SK-N-SH (cell line): ENCODE results near the gene RAI1. TPM values are rescaled to one million over a fixed set of nuclear protein-coding genes. Genes with fewer than 3 reads are reported as not detected.

Source experiments
- CTCF ChIA-PET: fragments of 300-600, 350-600 bp; formaldehyde crosslinking; extraction: SDS; loops from one replicate; lab custom pipeline; 2021; lab: Yijun Ruan, JAX
- POLR2A ChIA-PET: fragments of 350-600 bp; sonication (Branson Sonifier 250); formaldehyde crosslinking; extraction: SDS; loops from one replicate; lab custom pipeline; 2020; ENCODE audit warnings: antibody characterized with exemption, inconsistent platforms; lab: Yijun Ruan, JAX
- DNase-seq: peaks from one replicate; pipeline ENCODE4 v3.0.0; 2012
- H2AFZ ChIP-seq: fragments of 200-600 bp; sonication (generic); 2 replicates; pipeline ENCODE4 v1.8.1; 2016; ENCODE audit warnings: antibody characterized with exemption, mild to moderate bottlenecking, low read depth
- H3F3A ChIP-seq: fragments of 200-600 bp; sonication (generic); replicated peaks from 2 replicates; pipeline ENCODE3; 2016; ENCODE audit warnings: antibody characterized with exemption, mild to moderate bottlenecking; ENCODE audit not compliant: insufficient read depth
- H3K27ac ChIP-seq, 2 experiments: fragments of 200-500 bp in 1 of 2; fragments of 200-600 bp in 1 of 2; sonication (Bioruptor generic) in 1 of 2; sonication (generic), shearing (Covaris generic) in 1 of 2; 2 replicates each; pipeline versions ENCODE4 v1.5.1 to v1.6.1; 2014 to 2016; ENCODE audit warnings: low read depth in 2 of 2, inconsistent platforms in 1 of 2, low read length in 1 of 2, mild to moderate bottlenecking in 1 of 2, mixed read lengths in 1 of 2
- H3K27me3 ChIP-seq: fragments of 200-600 bp; sonication (generic), shearing (Covaris generic); 2 replicates; pipeline ENCODE4 v1.6.1; 2016; ENCODE audit warnings: mixed run types; ENCODE audit not compliant: insufficient read depth
- H3K36me3 ChIP-seq, 2 experiments: fragments of 200-500 bp in 1 of 2; fragments of 200-600 bp in 1 of 2; sonication (Bioruptor generic) in 1 of 2; sonication (generic) in 1 of 2; replicated peaks in 1 of 2; 2 replicates each; pipeline versions ENCODE3 to v1.5.1; 2014 to 2016; ENCODE audit warnings: low read length in 1 of 2, mild to moderate bottlenecking in 1 of 2; ENCODE audit not compliant: insufficient read depth in 2 of 2, control insufficient read depth in 1 of 2
- H3K4me1 ChIP-seq, 2 experiments: fragments of 200-500 bp in 1 of 2; fragments of 200-600 bp in 1 of 2; sonication (Bioruptor generic) in 1 of 2; sonication (generic), shearing (Covaris generic) in 1 of 2; 2 replicates each; pipeline versions ENCODE4 v1.5.1 to v1.6.1; 2014 to 2016; ENCODE audit warnings: low read depth in 1 of 2, low read length in 1 of 2, mixed run types in 1 of 2; ENCODE audit not compliant: insufficient read depth in 2 of 2, control insufficient read depth in 1 of 2
- H3K4me2 ChIP-seq: fragments of 200-600 bp; sonication (generic), shearing (Covaris generic); 2 replicates; pipeline ENCODE4 v1.6.1; 2017; ENCODE audit warnings: mixed run types
- H3K4me3 ChIP-seq, 2 experiments: fragments of 200-500 bp in 1 of 2; fragments of 200-600 bp in 1 of 2; sonication (Bioruptor generic) in 1 of 2; sonication (generic), shearing (Covaris generic) in 1 of 2; 2 replicates each; pipeline versions ENCODE4 v1.5.1 to v1.8.1; 2014 to 2016; ENCODE audit warnings: low read depth in 2 of 2, inconsistent platforms in 1 of 2, low read length in 1 of 2, mild to moderate bottlenecking in 1 of 2, mixed read lengths in 1 of 2, moderate library complexity in 1 of 2
- H3K79me2 ChIP-seq: fragments of 200-600 bp; sonication (generic); 2 replicates; pipeline ENCODE4 v1.8.1; 2017; ENCODE audit warnings: mild to moderate bottlenecking; ENCODE audit not compliant: insufficient read depth
- H3K9ac ChIP-seq: fragments of 200-600 bp; sonication (generic); 2 replicates; pipeline ENCODE4 v1.6.1; 2017; ENCODE audit warnings: mixed run types
- H3K9me2 ChIP-seq: fragments of 200-600 bp; sonication (generic); 2 replicates; pipeline ENCODE4 v1.6.1; 2017; ENCODE audit warnings: mixed run types
- H3K9me3 ChIP-seq: fragments of 200-600 bp; sonication (generic); 2 replicates; pipeline ENCODE4 v1.6.1; 2017; ENCODE audit warnings: mixed run types, mild to moderate bottlenecking, moderate library complexity
- H4K20me1 ChIP-seq: fragments of 200-600 bp; sonication (generic); 2 replicates; pipeline ENCODE4 v1.6.1; 2017; ENCODE audit warnings: mild to moderate bottlenecking, mixed run types; ENCODE audit not compliant: insufficient read depth
- EP300 ChIP-seq, 2 experiments: IDR thresholded peaks; 2 replicates each; pipeline versions ENCODE4 v1.4.0 to v1.6.1; 2012; ENCODE audit warnings: borderline replicate concordance in 1 of 2, low read depth in 1 of 2, low read length in 1 of 2
- GABPA ChIP-seq: IDR thresholded peaks from 2 replicates; pipeline ENCODE4 v1.4.0; 2012; ENCODE audit warnings: low read depth, mild to moderate bottlenecking
- MAX ChIP-seq: IDR thresholded peaks from 2 replicates; pipeline ENCODE4 v1.4.0; 2012; ENCODE audit warnings: low read depth
- MXI1 ChIP-seq: IDR thresholded peaks from 2 replicates; pipeline ENCODE4 v1.6.1; 2012; ENCODE audit warnings: mild to moderate bottlenecking, low read depth, low read length, improper control_type of control experiment
- RCOR1 ChIP-seq: fragments of 150-350 bp; IDR thresholded peaks from 2 replicates; pipeline ENCODE4 v1.6.1; 2017; ENCODE audit warnings: antibody characterized with exemption, low read length
- RFX5 ChIP-seq: IDR thresholded peaks from 2 replicates; pipeline ENCODE4 v1.6.1; 2012; ENCODE audit warnings: mild to moderate bottlenecking, improper control_type of control experiment, low read length
- RXRA ChIP-seq: IDR thresholded peaks from 2 replicates; pipeline ENCODE4 v1.4.0; 2012; ENCODE audit warnings: low read depth, mild to moderate bottlenecking, borderline replicate concordance
- TAF1 ChIP-seq: IDR thresholded peaks from 2 replicates; pipeline ENCODE4 v1.6.1; 2012; ENCODE audit warnings: low read depth, mild to moderate bottlenecking, low read length, moderate library complexity, borderline replicate concordance
- WGBS: methylation state at CpG from one replicate; pipeline ENCODE4 v1.1.6; 2017; ENCODE audit warnings: low lambda C conversion rate; 5-methylcytosine and 5-hydroxymethylcytosine counted together
- polyA plus RNA-seq, 3 experiments: library from polyadenylated mRNA; depleted of rRNA; stranded (reverse); fragments of >200 nt; gene quantifications; 2 replicates each; pipeline ENCODE4 v1.2.3, GENCODE V29; 2012

RAI1 gene
- polyA plus RNA-seq, 1 of the 3 experiments (the other 2 are of a cell fraction) = 4.7 TPM

GRCh38 chr17:17822616-17823015 lies 141.4 kb downstream of the RAI1 start:
- Histone ChIP-seq H4K20me1 (peaks cover 7% of the 10 kb centered on the region; the same call in 1 of the 2 replicates), H3K4me2 (peak overlapping the region; percentile 69; the same call in 1 of the 2 replicates), H3F3A (peaks cover 12% of the 10 kb centered on the region), H2AFZ (no peak overlapping the region), H3K9me2 (no peaks in the 10 kb centered on the region), H3K9ac (no peak overlapping the region), H3K4me3 (peak overlapping the region in 1 of 2 experiments; percentile 49; a peak in 2 of 4 replicates), H3K9me3 (no peaks in the 10 kb centered on the region), H3K27me3 (no peaks in the 10 kb centered on the region), H3K79me2 (no peaks in the 10 kb centered on the region), H3K27ac (peak overlapping the region in 1 of 2 experiments; percentile 86; a peak in 2 of 4 replicates), H3K36me3 (peaks cover 0 to 17% of the 10 kb centered on the region in 2 experiments), H3K4me1 (peaks cover 40 to 94% of the 10 kb centered on the region in 2 experiments)
- 100% methylated on average over 3 of the region's 3 CpGs for WGBS
- ChIA-PET POLR2A (interaction anchor here (1.2 to 1.4 kb wide), 2 partner anchors 8 to 14 kb away, joined by 5 to 8 read pairs; partner anchors contain the start of gene SREBF1), CTCF (interaction anchor here (1.1 to 5.6 kb wide), 3 partner anchors 10 to 91 kb away, joined by 3 to 32 read pairs (median 32); no protein-coding TSS in a partner anchor)
- TF ChIP-seq MXI1 (no peak), MAX (no peak)
- DNase-seq = no peak

- Histone ChIP-seq H3K4me1 (peaks cover 40 to 94% of the 10 kb centered on the region in 2 experiments), H3K4me3 (peak overlapping the region; percentile 49 to 57), H4K20me1 (peaks cover 7% of the 10 kb centered on the region; the same call in 1 of the 2 replicates), H3K9ac (peak overlapping the region; percentile 43), H3K9me3 (no peaks in the 10 kb centered on the region), H3K27me3 (no peaks in the 10 kb centered on the region), H3K79me2 (no peaks in the 10 kb centered on the region), H3K4me2 (peak overlapping the region; percentile 87), H2AFZ (peak overlapping the region; percentile 63; the same call in 1 of the 2 replicates), H3K9me2 (no peaks in the 10 kb centered on the region), H3K27ac (peak overlapping the region; percentile 40 to 97), H3F3A (peaks cover 8% of the 10 kb centered on the region), H3K36me3 (peaks cover 0 to 12% of the 10 kb centered on the region in 2 experiments)
- 10% methylated on average over 37 of the region's 69 CpGs for WGBS
- TF ChIP-seq EP300 (IDR thresholded peaks at IDR 0.05; ENCODE audit: borderline replicate concordance in 1 of 2, low read depth in 1 of 2, low read length in 1 of 2) (0 out of 4 replicates have a peak, but pooled peaks of 1 of the 2 experiments have one; percentile 18), RFX5 (no peak), MAX (0 out of 2 replicates have a peak, but pooled peaks have one; percentile 37), GABPA (no peak), RCOR1 (0 out of 2 replicates have a peak, but pooled peaks have one; percentile 28), RXRA (peak; percentile 98), TAF1 (peak; percentile 6; the same call in 1 of the 2 replicates), MXI1 (0 out of 2 replicates have a peak, but pooled peaks have one; percentile 4)
- ChIA-PET POLR2A (interaction anchor here (1.2 to 5.9 kb wide), 2 partner anchors 9 to 14 kb away, joined by 5 to 44 read pairs; partner anchors contain the start of gene SREBF1), CTCF (interaction anchor here (4.8 kb wide), 1 partner anchor 11 kb away, joined by 32 read pairs; no protein-coding TSS in a partner anchor)
- DNase-seq = peak; percentile 99
Observed at GRCh38 chr17:17823433-17824118, 142.3 kb downstream of the RAI1 start.
